ENCODE measurements around the gene SCNN1B.
"Not testable (repeated sequence)": the region's sequence is repeated elsewhere in the genome, so short reads cannot be mapped to it uniquely, and the experiment has no call there.

SCNN1B gene

DNA sequence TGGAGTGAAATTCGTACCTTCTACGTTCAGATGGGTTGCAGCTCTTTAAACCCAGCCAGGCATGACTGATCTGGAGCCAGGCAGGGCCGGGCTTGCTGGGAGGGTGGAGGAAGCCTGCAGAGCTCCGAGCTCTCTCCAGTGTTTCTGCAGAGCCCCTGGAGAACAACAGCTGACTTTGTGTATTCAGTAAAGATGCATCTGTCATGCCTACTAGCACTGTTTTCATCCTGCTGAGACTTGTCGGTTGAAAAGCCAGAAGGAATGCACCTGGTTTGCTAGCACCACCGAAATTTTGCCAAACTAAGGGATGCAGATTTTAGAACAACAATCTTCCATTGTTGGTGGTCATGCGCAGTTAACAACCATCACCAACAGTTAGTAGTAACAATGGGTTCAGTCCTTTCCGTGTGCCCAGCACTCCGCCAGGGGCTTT is 22.4 kb upstream of the SCNN1B start:
- H3K9ac ChIP-seq (ENCODE audit: low read depth, low read length) = no peak overlapping the region
- H3K36me3 ChIP-seq (ENCODE audit: insufficient read depth, low read length) = no peaks in the 10 kb centered on the region
- no peaks in the 10 kb centered on the region for H3K9me3 ChIP-seq (ENCODE audit: control insufficient read depth, insufficient read depth, low read length)
- H3K4me1 ChIP-seq (ENCODE audit: insufficient read depth, low read length) = peaks cover 10% of the 10 kb centered on the region; the same call in 1 of the 2 replicates

- Histone ChIP-seq H3K4me1 (ENCODE audit: insufficient read depth, low read length) (peaks cover 10% of the 10 kb centered on the region; the same call in 1 of the 2 replicates), H3K9me3 (ENCODE audit: control insufficient read depth, insufficient read depth, low read length) (no peaks in the 10 kb centered on the region), H3K36me3 (ENCODE audit: insufficient read depth, low read length) (no peaks in the 10 kb centered on the region), H3K9ac (ENCODE audit: low read depth, low read length) (no peak overlapping the region)
Observed at GRCh38 chr16:23280483-23280967, 21.6 kb upstream of the SCNN1B start.

- Histone ChIP-seq H3K4me1 (ENCODE audit: insufficient read depth, low read length) (peaks cover 8% of the 10 kb centered on the region; the same call in 1 of the 2 replicates), H3K9me3 (ENCODE audit: control insufficient read depth, insufficient read depth, low read length) (no peaks in the 10 kb centered on the region)
Observed at GRCh38 chr16:23282568-23282967, 19.5 kb upstream of the SCNN1B start.

GRCh38 chr16:23283571-23283970 is 18.5 kb upstream of the SCNN1B start:
- H3K9me3 ChIP-seq (ENCODE audit: control insufficient read depth, insufficient read depth, low read length) = no peaks in the 10 kb centered on the region
- H3K9ac ChIP-seq (ENCODE audit: low read depth, low read length) = no peak overlapping the region
- H3K4me1 ChIP-seq (ENCODE audit: insufficient read depth, low read length) = peaks cover 8% of the 10 kb centered on the region; the same call in 1 of the 2 replicates
- no peaks in the 10 kb centered on the region for H3K36me3 ChIP-seq (ENCODE audit: insufficient read depth, low read length)

More at GRCh38 chr16:23282568-23282967, 19.5 kb upstream of the SCNN1B start:
- no peak overlapping the region for H3K9ac ChIP-seq (ENCODE audit: low read depth, low read length)
- H3K36me3 ChIP-seq (ENCODE audit: insufficient read depth, low read length) = no peaks in the 10 kb centered on the region

GRCh38 chr16:23284584-23284983 is 17.5 kb upstream of the SCNN1B start:
- Histone ChIP-seq H3K9me3 (ENCODE audit: control insufficient read depth, insufficient read depth, low read length) (no peaks in the 10 kb centered on the region), H3K4me1 (ENCODE audit: insufficient read depth, low read length) (0 out of 2 replicates have a peak, but pooled peaks cover 5% of the 10 kb centered on the region), H3K36me3 (ENCODE audit: insufficient read depth, low read length) (no peaks in the 10 kb centered on the region), H3K9ac (ENCODE audit: low read depth, low read length) (no peak overlapping the region)

GRCh38 chr16:23286131-23286532 is 16.0 kb upstream of the SCNN1B start:
- Histone ChIP-seq H3K9ac (ENCODE audit: low read depth, low read length) (no peak overlapping the region), H3K4me1 (ENCODE audit: insufficient read depth, low read length) (no peaks in the 10 kb centered on the region), H3K9me3 (ENCODE audit: control insufficient read depth, insufficient read depth, low read length) (no peaks in the 10 kb centered on the region), H3K36me3 (ENCODE audit: insufficient read depth, low read length) (no peaks in the 10 kb centered on the region)

DNA sequence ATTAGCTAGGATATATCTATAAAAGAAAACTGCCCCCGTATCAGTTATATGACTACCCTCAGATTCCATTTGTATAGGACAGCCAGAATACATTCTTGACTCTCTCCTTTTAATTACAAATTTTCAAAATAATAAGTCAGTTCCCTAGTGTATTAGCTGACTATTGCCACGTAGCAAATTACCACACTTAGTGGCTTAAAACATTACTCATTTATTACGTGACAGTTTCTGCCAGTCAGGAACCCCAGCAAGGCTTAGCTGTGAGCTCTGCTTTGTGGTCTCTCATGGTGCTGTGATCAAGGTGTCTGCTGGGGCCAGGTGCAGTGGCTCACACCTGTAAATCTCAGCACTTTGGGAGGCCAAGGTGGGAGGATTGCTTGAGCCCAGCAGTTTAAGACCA is 13.9 kb upstream of the SCNN1B start:
- H3K9ac ChIP-seq (ENCODE audit: low read depth, low read length) = no peak overlapping the region

GRCh38 chr16:23288726-23289512 is 13.2 kb upstream of the SCNN1B start:
- Histone ChIP-seq H3K4me1 (ENCODE audit: insufficient read depth, low read length) (no peaks in the 10 kb centered on the region), H3K9me3 (ENCODE audit: control insufficient read depth, insufficient read depth, low read length) (no peaks in the 10 kb centered on the region), H3K9ac (ENCODE audit: low read depth, low read length) (no peak overlapping the region)

More for the DNA sequence above, 13.9 kb upstream of the SCNN1B start:
- no peaks in the 10 kb centered on the region for H3K9me3 ChIP-seq (ENCODE audit: control insufficient read depth, insufficient read depth, low read length)
- no peaks in the 10 kb centered on the region for H3K4me1 ChIP-seq (ENCODE audit: insufficient read depth, low read length)
- H3K36me3 ChIP-seq (ENCODE audit: insufficient read depth, low read length) = no peaks in the 10 kb centered on the region

GRCh38 chr16:23290189-23291062 is 11.7 kb upstream of the SCNN1B start:
- H3K36me3 ChIP-seq (ENCODE audit: insufficient read depth, low read length) = no peaks in the 10 kb centered on the region
- no peaks in the 10 kb centered on the region for H3K9me3 ChIP-seq (ENCODE audit: control insufficient read depth, insufficient read depth, low read length)
- no peaks in the 10 kb centered on the region for H3K4me1 ChIP-seq (ENCODE audit: insufficient read depth, low read length)
- no peak overlapping the region for H3K9ac ChIP-seq (ENCODE audit: low read depth, low read length)

More at GRCh38 chr16:23288726-23289512, 13.2 kb upstream of the SCNN1B start:
- no peaks in the 10 kb centered on the region for H3K36me3 ChIP-seq (ENCODE audit: insufficient read depth, low read length)

DNA sequence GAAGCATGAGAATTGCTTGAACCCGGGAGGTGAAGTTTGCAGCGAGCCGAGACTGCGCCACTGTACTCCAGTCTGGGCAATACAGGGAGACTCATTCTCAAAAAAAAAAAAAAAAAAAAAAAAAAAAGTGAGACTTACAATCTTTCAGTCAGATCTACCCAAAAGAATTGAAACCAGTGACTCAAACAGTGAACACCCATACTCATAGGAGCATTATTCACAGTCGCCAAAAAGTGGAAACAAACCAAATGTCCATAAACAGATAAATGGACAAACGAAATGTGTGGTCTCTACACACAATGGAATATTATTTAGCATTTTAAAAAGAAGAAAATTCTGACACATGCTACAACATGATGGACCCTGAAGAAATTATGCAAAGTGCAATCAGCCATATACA is 9.1 kb upstream of the SCNN1B start:
- Histone ChIP-seq H3K9ac (ENCODE audit: low read depth, low read length) (no peak overlapping the region), H3K36me3 (ENCODE audit: insufficient read depth, low read length) (no peaks in the 10 kb centered on the region), H3K9me3 (ENCODE audit: control insufficient read depth, insufficient read depth, low read length) (no peaks in the 10 kb centered on the region), H3K4me1 (ENCODE audit: insufficient read depth, low read length) (no peaks in the 10 kb centered on the region)

GRCh38 chr16:23294260-23294659 is 7.8 kb upstream of the SCNN1B start:
- Histone ChIP-seq H3K9ac (ENCODE audit: low read depth, low read length) (no peak overlapping the region), H3K9me3 (ENCODE audit: control insufficient read depth, insufficient read depth, low read length) (no peaks in the 10 kb centered on the region), H3K36me3 (ENCODE audit: insufficient read depth, low read length) (no peaks in the 10 kb centered on the region), H3K4me1 (ENCODE audit: insufficient read depth, low read length) (no peaks in the 10 kb centered on the region)

DNA sequence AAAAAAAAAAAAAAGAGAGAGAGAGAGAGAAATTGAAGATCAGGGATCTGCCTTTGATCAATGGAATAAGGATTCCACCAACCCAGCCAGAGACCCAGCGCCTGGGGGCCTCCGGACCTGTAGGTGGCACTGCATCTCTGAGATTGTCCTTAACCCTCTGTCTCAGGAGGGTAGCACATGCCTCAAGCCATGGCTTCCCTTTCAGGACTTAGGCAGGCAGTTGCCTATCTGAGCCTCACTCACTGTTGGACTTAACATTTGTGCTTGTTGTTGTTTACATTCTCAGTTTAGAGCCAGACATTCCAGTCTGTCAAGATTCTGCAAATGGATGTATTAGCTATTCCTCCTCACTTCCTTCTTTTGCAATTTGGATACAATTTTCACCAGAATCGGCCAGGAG is 5.1 kb upstream of the SCNN1B start:
- Histone ChIP-seq H3K9ac (ENCODE audit: low read depth, low read length) (no peak overlapping the region), H3K4me1 (ENCODE audit: insufficient read depth, low read length) (no peaks in the 10 kb centered on the region), H3K36me3 (ENCODE audit: insufficient read depth, low read length) (no peaks in the 10 kb centered on the region), H3K9me3 (ENCODE audit: control insufficient read depth, insufficient read depth, low read length) (no peaks in the 10 kb centered on the region)

DNA sequence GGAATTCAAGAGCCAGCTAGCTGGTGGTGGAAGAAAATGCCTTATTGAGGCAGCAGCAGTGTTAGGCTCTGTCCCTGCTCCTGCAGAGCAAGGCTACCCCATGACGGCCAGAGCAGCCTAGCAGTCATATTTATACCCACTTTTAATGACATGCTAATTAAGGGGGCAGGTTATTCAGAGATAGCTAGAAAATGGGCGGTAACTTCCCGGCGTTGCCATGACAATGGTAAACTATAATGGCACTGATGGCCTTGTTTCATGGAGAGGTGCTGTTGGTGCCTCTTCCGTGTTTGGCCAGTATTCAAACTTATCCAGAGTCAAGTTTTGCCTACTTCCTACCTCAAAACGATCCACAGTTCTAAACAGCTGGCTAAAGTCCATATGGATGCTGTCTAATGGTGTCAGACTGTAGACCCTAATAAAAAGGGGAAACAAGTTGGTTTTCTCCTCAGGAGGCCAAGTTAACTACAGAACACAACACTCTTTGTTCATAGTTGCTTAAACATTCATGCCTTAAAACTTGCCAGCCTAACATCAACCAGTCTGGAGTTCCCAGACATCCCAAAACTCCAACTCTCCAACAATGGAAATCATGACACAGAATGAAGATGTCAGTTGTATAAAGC is 3.7 kb upstream of the SCNN1B start:
- Histone ChIP-seq H3K9ac (ENCODE audit: low read depth, low read length) (no peak overlapping the region), H3K36me3 (ENCODE audit: insufficient read depth, low read length) (no peaks in the 10 kb centered on the region), H3K9me3 (ENCODE audit: control insufficient read depth, insufficient read depth, low read length) (no peaks in the 10 kb centered on the region), H3K4me1 (ENCODE audit: insufficient read depth, low read length) (no peaks in the 10 kb centered on the region)

DNA sequence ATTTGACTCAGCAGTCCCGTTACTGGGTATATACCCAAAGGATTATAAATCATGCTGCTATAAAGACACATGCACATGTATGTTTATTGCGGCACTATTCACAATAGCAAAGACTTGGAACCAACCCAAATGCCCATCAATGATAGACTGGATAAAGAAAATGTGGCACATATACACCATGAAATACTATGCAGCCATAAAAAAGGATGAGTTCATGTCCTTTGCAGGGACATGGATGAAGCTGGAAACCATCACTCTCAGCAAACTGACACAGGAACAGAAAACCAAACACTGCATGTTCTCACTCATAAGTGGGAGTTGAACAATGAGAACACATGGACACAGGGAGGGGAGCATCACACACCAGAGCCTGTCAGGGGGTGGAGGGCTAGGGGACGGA is 2.3 kb upstream of the SCNN1B start:
- H3K9me3 ChIP-seq (ENCODE audit: control insufficient read depth, insufficient read depth, low read length); H3K36me3 ChIP-seq (ENCODE audit: insufficient read depth, low read length); H3K9ac ChIP-seq (ENCODE audit: low read depth, low read length); H3K4me1 ChIP-seq (ENCODE audit: insufficient read depth, low read length): not testable (repeated sequence)
